Measurements from ENCODE around the gene XRCC5. TPM values are rescaled to one million over a fixed set of nuclear protein-coding genes. Genes with fewer than 3 reads are reported as not detected.

XRCC5 gene
- total and polyA plus RNA-seq, 10 of the 15 experiments (the other 5 are each of a cell fraction or from before 2014, with no cell fraction given), result 259 to 815 (median 530) TPM

GRCh38 chr2:216113572-216113971 is 4.4 kb downstream of the XRCC5 start (continued):
- TF ChIP-seq CBX3 (IDR thresholded peaks at IDR 0.05; ENCODE audit: borderline replicate concordance, low read depth) (no peak), MAX (IDR thresholded peaks at IDR 0.05; ENCODE audit: low read depth, low read length) (peak; percentile 65), MYB (IDR thresholded peaks at IDR 0.05; ENCODE audit: borderline replicate concordance, low read depth, low read length) (0 out of 2 replicates have a peak, but pooled peaks have one; percentile 39), MEF2B (IDR thresholded peaks at IDR 0.05; ENCODE audit: partially characterized antibody, poor library complexity, severe bottlenecking) (peak; percentile 87), IRF4 (IDR thresholded peaks at IDR 0.05; ENCODE audit: low read depth, low read length) (peak; percentile 64; the same call in 1 of the 2 replicates), CUX1 (IDR thresholded peaks at IDR 0.05; ENCODE audit: insufficient replicate concordance, low read depth, low read length) (peak; percentile 28), EED (IDR thresholded peaks at IDR 0.05; ENCODE audit: low read depth) (0 out of 2 replicates have a peak, but pooled peaks have one; percentile 40), JUNB (IDR thresholded peaks at IDR 0.05) (peak; percentile 90), RCOR1 (conservative IDR thresholded peaks at IDR 0.05; ENCODE audit: low read depth, low read length) (no peak), CBFB (IDR thresholded peaks at IDR 0.05; ENCODE audit: low read depth) (peak; percentile 60; the same call in 1 of the 2 replicates), ZBED1 (IDR thresholded peaks at IDR 0.05; ENCODE audit: borderline replicate concordance) (peak; percentile 30; the same call in 1 of the 2 replicates), RAD21 (IDR thresholded peaks at IDR 0.05; ENCODE audit: insufficient read depth, low read depth, low read length) (no peak; the same call in 1 of the 2 replicates), ZNF217 (IDR thresholded peaks at IDR 0.05) (no peak), ZSCAN29 (IDR thresholded peaks at IDR 0.05) (no peak), MXI1 (IDR thresholded peaks at IDR 0.05; ENCODE audit: low read depth, low read length) (peak; percentile 43; the same call in 1 of the 2 replicates), USF2 (IDR thresholded peaks at IDR 0.05; ENCODE audit: borderline replicate concordance, low read depth, low read length) (no peak; the same call in 1 of the 2 replicates), MEF2A (IDR thresholded peaks at IDR 0.05; ENCODE audit: insufficient read depth, low read depth, low read length) (peak; percentile 97)
- TF ChIP-seq, protein P1, sequence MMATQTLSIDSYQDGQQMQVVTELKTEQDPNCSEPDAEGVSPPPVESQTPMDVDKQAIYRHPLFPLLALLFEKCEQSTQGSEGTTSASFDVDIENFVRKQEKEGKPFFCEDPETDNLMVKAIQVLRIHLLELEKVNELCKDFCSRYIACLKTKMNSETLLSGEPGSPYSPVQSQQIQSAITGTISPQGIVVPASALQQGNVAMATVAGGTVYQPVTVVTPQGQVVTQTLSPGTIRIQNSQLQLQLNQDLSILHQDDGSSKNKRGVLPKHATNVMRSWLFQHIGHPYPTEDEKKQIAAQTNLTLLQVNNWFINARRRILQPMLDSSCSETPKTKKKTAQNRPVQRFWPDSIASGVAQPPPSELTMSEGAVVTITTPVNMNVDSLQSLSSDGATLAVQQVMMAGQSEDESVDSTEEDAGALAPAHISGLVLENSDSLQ (IDR thresholded peaks at IDR 0.05), result peak; percentile 73; the same call in 1 of the 2 replicates

All from GM12878 (cell line).